HG03280 (cell line): ENCODE data around the gene SPINK1.
"Not testable (repeated sequence)": the region's sequence is repeated elsewhere in the genome, so short reads cannot be mapped to it uniquely, and the experiment has no call there.

Experiments
- ATAC-seq: cut with Tn5 transposase; IDR thresholded peaks from one replicate; pipeline ENCODE4 v1.9.1; 2021; ENCODE audit warnings: mild to moderate bottlenecking, moderate library complexity; ENCODE audit not compliant: unreplicated experiment

SPINK1 gene

DNA sequence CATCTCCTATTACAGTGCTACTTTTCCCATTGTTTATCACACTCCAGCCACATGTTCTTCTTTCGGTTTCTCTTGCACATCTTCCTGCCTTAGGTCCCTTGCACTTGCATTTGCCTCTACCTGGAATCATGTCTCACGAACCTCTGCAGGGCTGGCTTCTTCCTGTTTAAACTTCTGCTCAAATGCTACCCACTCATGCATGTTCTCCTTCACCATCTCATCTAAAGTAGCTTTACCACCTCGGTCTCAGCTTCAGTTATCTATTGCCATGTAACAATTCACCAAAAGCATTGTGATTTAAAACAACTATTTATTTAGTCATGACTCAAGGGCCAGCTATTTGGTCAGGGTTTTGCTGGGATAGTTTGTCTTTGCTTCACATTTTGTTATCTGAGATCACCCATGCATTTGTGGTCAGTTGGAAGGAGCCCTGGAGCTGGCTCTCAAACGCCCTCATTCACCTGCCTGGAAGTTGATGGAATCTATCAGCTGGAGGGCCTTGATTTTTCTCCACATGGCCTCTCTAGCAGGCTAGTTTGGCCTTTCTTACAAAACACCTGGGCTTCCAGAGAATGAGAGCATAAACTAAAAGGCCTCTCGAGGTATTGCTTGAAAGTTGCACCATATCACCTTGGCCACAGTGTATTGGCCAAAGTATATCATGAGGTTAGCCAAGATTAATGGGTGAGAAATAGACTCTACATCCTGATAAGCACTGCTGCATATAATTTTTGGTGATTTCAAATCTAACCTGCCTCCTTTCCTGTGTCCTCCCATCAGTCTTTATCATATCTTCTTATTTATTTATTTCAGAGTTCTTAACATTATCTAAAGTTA, 21.4 kb downstream of the SPINK1 start:
- no peak for ATAC-seq

DNA sequence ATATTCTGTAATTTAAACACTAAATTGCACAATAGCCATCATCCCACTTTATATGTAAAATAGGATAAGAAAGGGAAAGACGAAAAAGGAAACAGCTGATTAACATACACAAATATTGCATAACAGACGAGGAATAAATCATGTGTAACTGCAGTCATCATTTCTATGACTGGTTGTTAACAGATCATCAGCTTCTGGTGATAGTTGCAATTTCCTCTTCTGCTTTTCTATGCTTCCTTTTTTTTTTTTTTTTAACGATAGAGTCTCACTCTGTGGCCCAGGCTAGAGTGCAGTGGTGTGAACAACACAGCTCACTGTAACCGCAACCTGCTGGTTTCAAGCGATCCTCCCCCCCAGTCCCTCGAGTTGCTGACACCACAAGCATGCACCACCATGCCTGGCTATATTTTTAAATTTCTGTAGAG, 26.4 kb downstream of the SPINK1 start:
- ATAC-seq, result peak; percentile 73

GRCh38 chr5:147804334-147804733, 27.1 kb downstream of the SPINK1 start:
- no peak for ATAC-seq

DNA sequence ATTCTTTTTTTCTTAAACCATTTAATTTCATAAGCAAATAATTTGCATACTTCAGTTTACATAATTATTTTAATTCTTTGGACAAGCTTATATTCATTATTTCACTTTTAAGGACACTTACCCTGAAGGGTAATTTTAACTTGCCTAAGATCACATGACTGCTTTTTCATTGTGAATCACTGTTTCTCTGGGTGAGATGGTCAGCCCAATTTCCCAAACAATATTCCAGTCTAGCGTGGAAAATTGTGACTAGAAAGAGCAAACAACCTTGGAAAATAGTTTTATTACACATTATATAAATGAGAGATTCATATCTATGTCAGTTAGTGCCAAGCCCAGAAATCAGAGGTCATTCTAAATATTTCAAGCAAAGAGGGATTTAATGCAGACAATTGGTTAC, 27.5 kb downstream of the SPINK1 start:
- ATAC-seq, result no peak

GRCh38 chr5:147803161-147803560, 28.3 kb downstream of the SPINK1 start:
- not testable (repeated sequence) for ATAC-seq

DNA sequence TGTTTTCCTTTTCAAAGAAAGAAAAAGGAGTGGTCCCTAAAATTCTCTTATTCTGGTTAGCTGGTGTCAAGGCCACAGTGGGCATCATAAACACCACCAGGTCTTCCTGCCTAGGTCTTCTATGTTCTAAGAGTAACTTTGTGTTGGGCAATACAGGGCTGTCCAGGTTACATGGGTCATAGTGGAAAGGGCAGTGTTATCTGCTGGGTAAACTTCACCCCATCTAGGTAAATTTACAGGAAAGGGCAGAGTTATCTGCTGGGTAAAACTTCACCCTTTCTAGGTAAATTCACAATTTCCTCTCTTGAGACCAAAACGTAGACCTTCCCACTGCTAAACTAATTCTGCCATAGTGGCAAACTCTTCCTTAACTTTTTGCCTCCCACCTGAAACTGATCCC, 30.0 kb downstream of the SPINK1 start:
- no peak for ATAC-seq

GRCh38 chr5:147800491-147800890, 31.0 kb downstream of the SPINK1 start:
- no peak for ATAC-seq

DNA sequence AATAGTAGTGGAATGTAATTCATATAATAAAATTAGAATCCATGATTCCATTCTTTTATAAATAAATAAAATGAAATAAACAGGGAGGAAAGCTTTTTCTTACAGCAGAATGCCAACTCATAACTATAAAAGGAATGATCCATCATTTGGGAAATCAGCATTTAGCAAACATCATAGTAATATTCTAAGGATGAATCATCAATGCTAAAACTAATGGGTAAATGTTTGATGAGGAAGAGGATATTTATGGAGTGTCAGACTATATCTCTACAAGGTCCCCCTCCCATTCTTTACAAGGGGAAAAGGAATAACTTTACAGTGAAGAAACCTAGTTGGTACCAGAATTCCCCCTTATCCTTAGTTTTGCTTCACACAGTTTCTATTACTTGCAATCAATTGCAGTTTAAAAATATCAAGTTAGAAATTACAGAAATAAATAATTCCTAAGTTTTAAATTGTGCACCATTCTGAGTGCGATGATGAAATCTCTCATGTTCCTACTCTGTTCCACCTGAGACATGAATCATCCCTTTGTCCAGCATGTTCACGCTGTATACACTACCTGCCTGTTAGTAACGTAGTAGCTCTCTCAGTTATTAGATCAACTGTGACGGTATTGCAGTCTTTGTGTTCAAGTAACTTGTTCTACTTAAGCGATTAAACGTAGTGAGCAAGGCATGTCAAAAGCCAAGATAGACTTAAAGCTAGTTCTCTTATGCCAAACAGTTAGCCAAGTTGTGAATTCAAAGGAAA, 34.7 kb downstream of the SPINK1 start:
- ATAC-seq, result no peak

- no peak for ATAC-seq
Measured at GRCh38 chr5:147791181-147791580, 40.3 kb downstream of the SPINK1 start.

DNA sequence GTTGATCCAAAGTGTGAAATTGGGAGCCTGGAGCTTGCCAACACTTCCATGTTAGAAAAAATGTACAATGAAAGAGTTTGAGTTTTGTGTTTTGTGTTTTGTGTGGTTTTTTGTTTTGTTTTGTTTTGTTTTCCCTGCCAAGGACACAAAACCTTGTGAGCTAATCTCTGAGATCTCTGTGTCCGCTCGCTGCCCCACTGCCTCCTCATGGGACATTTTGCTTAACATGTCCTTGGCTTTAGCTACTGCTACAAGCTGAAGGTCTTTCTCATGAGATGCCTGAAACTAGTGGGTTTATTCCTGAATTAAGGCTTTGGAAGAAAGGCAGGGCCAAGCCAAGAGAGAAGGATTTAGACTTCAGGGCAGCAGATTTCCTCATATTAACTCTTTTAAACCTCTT, 41.7 kb downstream of the SPINK1 start:
- no peak for ATAC-seq

DNA sequence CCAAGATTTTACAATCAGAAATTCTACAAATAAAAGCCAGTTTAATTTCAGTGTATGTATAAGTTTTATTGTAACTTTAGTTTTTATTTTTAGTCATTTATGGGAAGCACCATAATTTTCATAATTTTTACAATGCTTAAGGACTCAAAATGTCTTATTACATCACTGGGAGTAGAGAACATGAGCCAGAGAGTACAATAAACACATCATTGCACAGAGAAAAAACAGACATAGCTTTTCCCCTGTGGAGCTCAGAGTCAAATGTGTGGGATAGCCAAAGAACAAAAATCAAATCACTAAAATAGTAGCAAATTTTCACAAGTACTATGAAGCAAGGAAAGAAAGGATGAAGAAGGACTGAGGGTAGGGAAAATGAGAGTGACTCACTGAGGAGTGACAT, 43.4 kb downstream of the SPINK1 start:
- no peak for ATAC-seq

- no peak for ATAC-seq
Measured at GRCh38 chr5:147786142-147786541, 45.3 kb downstream of the SPINK1 start.

DNA sequence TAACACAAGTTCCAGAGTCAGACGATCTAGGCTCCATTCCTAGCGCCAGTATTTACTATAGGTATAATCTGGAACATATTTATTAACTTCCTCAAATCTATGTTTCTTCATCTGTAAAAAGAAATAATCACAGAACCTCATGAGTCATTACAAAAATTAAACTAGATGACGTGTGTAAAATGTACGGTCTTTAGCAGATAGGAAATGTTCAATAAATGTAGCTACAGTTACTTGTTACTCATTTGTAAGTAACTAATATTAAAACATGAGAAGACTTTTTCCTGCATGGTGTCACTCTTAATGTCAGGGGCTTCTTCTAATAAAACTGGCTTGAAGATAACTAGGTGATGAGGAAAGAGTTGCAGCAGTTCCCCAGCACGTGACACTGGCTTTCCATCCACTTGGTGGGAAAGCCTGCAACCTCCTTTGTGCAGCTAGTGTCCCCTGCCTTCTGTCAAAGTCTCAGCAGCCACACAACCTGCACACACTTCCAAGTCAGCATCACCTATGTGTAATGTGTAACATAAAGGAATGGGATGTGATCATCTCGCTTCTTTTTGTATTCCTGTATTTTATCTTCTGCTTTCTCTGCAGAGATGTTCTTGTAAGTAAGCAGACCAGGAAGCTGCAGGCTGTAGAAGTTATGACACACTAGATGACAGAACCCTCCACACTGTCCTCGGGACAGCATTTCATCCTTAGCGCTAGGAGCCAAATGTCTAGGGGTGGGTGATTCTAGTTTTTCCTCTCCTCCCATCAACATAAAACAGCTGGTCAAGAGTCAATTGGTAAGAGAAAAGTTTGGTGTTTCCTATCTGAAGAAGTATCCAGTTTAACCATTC, 47.1 kb downstream of the SPINK1 start:
- ATAC-seq, result no peak

DNA sequence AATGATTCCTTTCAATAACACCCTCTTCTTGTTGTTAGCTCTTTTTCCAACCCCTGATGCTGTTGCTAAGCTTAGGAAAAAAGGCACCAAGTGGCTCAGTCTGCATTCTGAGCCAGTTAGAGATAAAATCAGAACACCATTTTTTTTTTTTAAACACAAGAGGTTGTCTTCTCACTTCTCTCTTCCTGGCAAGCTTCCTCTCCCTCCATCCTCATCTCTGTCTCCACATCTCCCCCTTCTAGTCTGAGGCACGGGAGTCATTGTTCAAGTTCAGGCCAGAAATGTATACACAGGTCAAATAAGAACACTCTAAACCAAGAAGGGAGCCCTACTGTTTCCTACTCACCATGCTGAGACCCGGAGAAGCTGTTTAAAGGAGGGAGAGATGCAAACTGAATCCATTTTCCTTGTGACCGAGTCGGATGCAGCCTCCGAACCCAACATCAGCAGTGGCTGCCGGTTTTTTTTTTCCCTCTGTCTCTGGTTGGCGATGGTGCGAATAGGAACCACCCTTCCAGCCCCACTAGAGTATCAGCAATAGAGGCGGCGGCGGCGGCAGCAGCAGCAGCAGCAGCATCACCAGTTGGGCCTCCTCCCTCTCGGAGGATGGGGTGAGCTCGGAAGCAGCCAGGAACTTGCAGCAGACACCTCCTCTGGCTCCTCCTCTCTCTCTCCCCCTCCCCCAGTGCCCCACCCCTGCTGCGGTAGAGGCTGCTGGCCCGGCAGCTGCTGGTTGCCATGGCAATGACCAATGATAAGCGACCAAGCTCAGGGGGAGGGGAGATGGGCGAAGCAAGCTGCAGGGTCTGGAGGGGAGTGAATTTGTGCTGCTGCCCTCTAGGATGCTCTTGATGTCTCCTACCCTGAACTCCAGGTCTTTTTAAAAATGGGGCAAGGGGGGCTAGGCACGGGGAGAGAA, 49.1 kb downstream of the SPINK1 start, which contains the start of gene JAKMIP2:
Gene JAKMIP2 (minus strand): TSS at position 619 of the 919 bp plus-strand sequence. CDS start 110,922 bp downstream, outside the sequence.
- ATAC-seq, result peak; percentile 92

DNA sequence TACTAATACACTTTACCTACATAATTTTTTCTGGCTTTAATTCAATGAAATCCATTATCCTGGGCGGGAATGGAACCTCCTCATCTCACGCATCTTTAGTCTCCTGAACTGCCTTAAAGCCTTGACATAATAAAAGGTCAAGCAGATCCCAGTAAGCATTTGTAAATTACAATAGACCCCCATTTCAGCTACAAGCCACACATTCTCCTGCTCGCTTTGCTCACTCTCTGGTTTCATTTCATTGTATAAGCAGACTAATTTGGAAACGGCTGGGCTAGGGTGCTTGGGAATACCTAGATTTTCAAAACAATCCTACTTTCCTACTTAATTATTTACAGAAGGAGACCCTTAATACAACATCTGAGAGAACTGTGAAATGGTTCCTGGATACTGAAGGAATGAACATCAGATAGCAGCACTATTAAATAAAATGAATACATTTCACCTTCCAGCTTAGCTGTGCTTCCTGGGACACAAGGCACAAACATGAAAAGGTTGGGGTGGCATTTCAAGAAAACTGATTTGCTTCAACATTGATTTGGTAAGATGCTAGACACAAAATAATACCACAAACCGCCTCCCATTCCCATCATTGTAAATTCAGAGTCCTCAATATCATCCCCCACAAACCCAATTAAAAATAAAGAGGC, 50.4 kb downstream of the SPINK1 start:
- ATAC-seq, result no peak

GRCh38 chr5:147779694-147780093, 51.8 kb downstream of the SPINK1 start:
- ATAC-seq, result no peak

- no peak for ATAC-seq
Measured at GRCh38 chr5:147776989-147777388, 54.5 kb downstream of the SPINK1 start.
